HEK293 (cell line): ENCODE results near the gene MTA1.
A peak's percentile ranks its signal among the peaks of the same experiment; 100 is the strongest.

ENCODE experiments used
- CTCF ChIA-PET: fragments of 350-600 bp; formaldehyde crosslinking; extraction: SDS; loops from one replicate; lab custom pipeline; 2021; ENCODE audit warnings: antibody characterized with exemption; lab: Yijun Ruan, JAX
- POLR2A ChIA-PET: fragments of 300-600 bp; formaldehyde crosslinking; extraction: SDS; loops from one replicate; lab custom pipeline; 2020; ENCODE audit warnings: antibody characterized with exemption, inconsistent platforms; lab: Yijun Ruan, JAX
- H3K27ac ChIP-seq: fragments of 200-500 bp; sonication (Bioruptor generic); 2 replicates; pipeline ENCODE4 v1.5.1; 2014; ENCODE audit warnings: low read depth, low read length, control low read depth, inconsistent platforms; ENCODE audit errors: extremely low read depth
- H3K36me3 ChIP-seq, 2 experiments: fragments of 200-500 bp in 1 of 2; sonication (Bioruptor generic) in 1 of 2; 1 replicate in 1 of 2; 2 replicates in 1 of 2; pipeline ENCODE4 v1.5.1; 2014 to 2017; ENCODE audit warnings: inconsistent platforms in 2 of 2, low read length in 2 of 2; ENCODE audit not compliant: control insufficient read depth in 2 of 2, insufficient read depth in 1 of 2
- H3K4me1 ChIP-seq: fragments of 200-500 bp; sonication (Bioruptor generic); 2 replicates; pipeline ENCODE4 v1.5.1; 2014; ENCODE audit warnings: mild to moderate bottlenecking, low read length, inconsistent platforms; ENCODE audit not compliant: control insufficient read depth, insufficient read depth
- H3K4me3 ChIP-seq: 2 replicates; pipeline ENCODE4 v1.5.1; 2011; ENCODE audit warnings: low read depth, mild to moderate bottlenecking, control low read depth, low read length, moderate library complexity
- H3K9me3 ChIP-seq: fragments of 200-500 bp; sonication (Bioruptor generic); 2 replicates; pipeline ENCODE4 v1.5.1; 2014; ENCODE audit warnings: low read depth, low read length, inconsistent platforms; ENCODE audit not compliant: control insufficient read depth, insufficient read depth
- EGR2 ChIP-seq: fragments of 450-650 bp; formaldehyde crosslinking; IDR thresholded peaks from 2 replicates; pipeline ENCODE4 v1.5.1; 2016; ENCODE audit warnings: low read depth, missing biosample characterization, missing genetic modification characterization
- KLF9 ChIP-seq: fragments of 450-650 bp; formaldehyde crosslinking; IDR thresholded peaks from 2 replicates; pipeline ENCODE4 v1.5.1; 2016; ENCODE audit warnings: missing biosample characterization, missing genetic modification characterization, low read depth
- MZF1 ChIP-seq: fragments of 450-650 bp; formaldehyde crosslinking; IDR thresholded peaks from 2 replicates; pipeline ENCODE4 v1.5.1; 2017; ENCODE audit warnings: missing biosample characterization, missing genetic modification characterization, borderline replicate concordance
- OSR2 ChIP-seq: fragments of 450-650 bp; formaldehyde crosslinking; IDR thresholded peaks from 2 replicates; pipeline ENCODE4 v1.5.1; 2016; ENCODE audit warnings: missing biosample characterization, missing genetic modification characterization
- PRDM10 ChIP-seq: fragments of 450-650 bp; formaldehyde crosslinking; IDR thresholded peaks from 2 replicates; pipeline ENCODE4 v1.5.1; 2016; ENCODE audit warnings: missing biosample characterization, missing genetic modification characterization
- RBAK ChIP-seq: fragments of 450-650 bp; formaldehyde crosslinking; IDR thresholded peaks from 2 replicates; pipeline ENCODE4 v1.5.1; 2016; ENCODE audit warnings: missing biosample characterization, missing genetic modification characterization
- YY2 ChIP-seq: fragments of 450-650 bp; formaldehyde crosslinking; IDR thresholded peaks from 2 replicates; pipeline ENCODE4 v1.5.1; 2016; ENCODE audit warnings: missing biosample characterization, missing genetic modification characterization
- ZBTB17 ChIP-seq: fragments of 450-650 bp; formaldehyde crosslinking; IDR thresholded peaks from 2 replicates; pipeline ENCODE4 v1.5.1; 2016; ENCODE audit warnings: missing biosample characterization, missing genetic modification characterization
- ZIC2 ChIP-seq: fragments of 450-650 bp; formaldehyde crosslinking; IDR thresholded peaks from 2 replicates; pipeline ENCODE4 v1.5.1; 2016; ENCODE audit warnings: missing biosample characterization, missing genetic modification characterization
- ZNF280C ChIP-seq: fragments of 450-650 bp; formaldehyde crosslinking; IDR thresholded peaks from 2 replicates; pipeline ENCODE4 v1.5.1; 2016; ENCODE audit warnings: missing biosample characterization, missing genetic modification characterization
- ZNF510 ChIP-seq: fragments of 450-650 bp; formaldehyde crosslinking; IDR thresholded peaks from 2 replicates; pipeline ENCODE4 v1.5.1; 2018; ENCODE audit warnings: mild to moderate bottlenecking, missing genetic modification characterization, missing biosample characterization; ENCODE audit not compliant: insufficient replicate concordance
- ZNF658 ChIP-seq: fragments of 450-650 bp; formaldehyde crosslinking; IDR thresholded peaks from 2 replicates; pipeline ENCODE4; 2016; ENCODE audit warnings: missing biosample characterization, missing genetic modification characterization
- ZNF664 ChIP-seq: fragments of 450-650 bp; formaldehyde crosslinking; IDR thresholded peaks from 2 replicates; pipeline ENCODE4 v1.5.1; 2016; ENCODE audit warnings: missing biosample characterization, missing genetic modification characterization
- ZNF704 ChIP-seq: fragments of 450-650 bp; formaldehyde crosslinking; IDR thresholded peaks from 2 replicates; pipeline ENCODE4 v1.5.1; 2016; ENCODE audit warnings: missing biosample characterization, missing genetic modification characterization
- ZNF768 ChIP-seq: fragments of 450-650 bp; formaldehyde crosslinking; IDR thresholded peaks from 2 replicates; pipeline ENCODE4 v1.5.1; 2018; ENCODE audit warnings: missing biosample characterization, mild to moderate bottlenecking, missing genetic modification characterization
- ZNF830 ChIP-seq: fragments of 450-650 bp; IDR thresholded peaks from 2 replicates; pipeline ENCODE4 v1.5.0; 2018; ENCODE audit warnings: missing biosample characterization, missing genetic modification characterization, low read depth, mild to moderate bottlenecking, moderate library complexity

Gene MTA1

GRCh38 chr14:105394714-105395537, 24.7 kb upstream of the MTA1 start:
- no peaks in the 10 kb centered on the region for H3K4me1 ChIP-seq
- POLR2A ChIA-PET = no interaction called here
- TF ChIP-seq MZF1 (tag by site-specific recombination) = no peak
- TF ChIP-seq ZBTB17 = peak; percentile 51; the same call in 1 of the 2 replicates
- no peak for TF ChIP-seq EGR2 (tag by site-specific recombination)
- no peak for TF ChIP-seq ZNF510 (tag by site-specific recombination)
- no peak for TF ChIP-seq KLF9 (tag by site-specific recombination)
- no peak for TF ChIP-seq ZNF704 (tag by site-specific recombination)
- TF ChIP-seq ZNF664 = no peak
- no peak for TF ChIP-seq OSR2
- TF ChIP-seq, all 188 proteins: peak for 1
- Histone ChIP-seq H3K36me3 (peaks cover 0 to 7% of the 10 kb centered on the region in 2 experiments; a peak in 1 of 3 replicates), H3K27ac (no peak overlapping the region), H3K4me3 (no peak overlapping the region), H3K9me3 (no peaks in the 10 kb centered on the region)
- CTCF ChIA-PET = interaction anchor here (0.5 kb wide), 1 partner anchor 23 kb away, joined by 4 read pairs; no protein-coding TSS in a partner anchor

GRCh38 chr14:105395538-105395854, 24.1 kb upstream of the MTA1 start:
- ChIA-PET CTCF (no interaction called here), POLR2A (no interaction called here)
- no peaks in the 10 kb centered on the region for H3K4me1 ChIP-seq
- no peak overlapping the region for H3K4me3 ChIP-seq
- H3K36me3 ChIP-seq = peaks cover 0 to 13% of the 10 kb centered on the region in 2 experiments; a peak in 2 of 3 replicates
- H3K27ac ChIP-seq = no peak overlapping the region
- TF ChIP-seq YY2 (tag by site-specific recombination) (no peak), ZIC2 (tag by site-specific recombination) (0 out of 2 replicates have a peak, but pooled peaks have one; percentile 12), ZNF830 (tag by site-specific recombination) (no peak)
- TF ChIP-seq, all 188 proteins: peak for 1
- no peaks in the 10 kb centered on the region for H3K9me3 ChIP-seq

GRCh38 chr14:105397350-105397931, 22.2 kb upstream of the MTA1 start:
- H3K36me3 ChIP-seq = peaks cover 0 to 21% of the 10 kb centered on the region in 2 experiments; a peak in 2 of 3 replicates
- H3K4me3 ChIP-seq = no peak overlapping the region
- CTCF ChIA-PET = interaction anchor here (0.6 kb wide), 1 partner anchor 351 kb away, joined by 3 read pairs; no protein-coding TSS in a partner anchor
- TF ChIP-seq ZNF658 (tag by site-specific recombination) (no peak), ZNF280C (tag by site-specific recombination) (no peak), PRDM10 (tag by site-specific recombination) (peak; percentile 31; the same call in 1 of the 2 replicates), ZNF768 (tag by site-specific recombination) (no peak), RBAK (tag by site-specific recombination) (no peak)
- TF ChIP-seq, all 188 proteins: peak for 1
- POLR2A ChIA-PET = no interaction called here
- Histone ChIP-seq H3K4me1 (no peaks in the 10 kb centered on the region), H3K27ac (peak overlapping the region; percentile 79; the same call in 1 of the 2 replicates), H3K9me3 (no peaks in the 10 kb centered on the region)
